ENCODE results near the gene CFAP46. TPM values are rescaled to one million over a fixed set of nuclear protein-coding genes. Genes with fewer than 3 reads are reported as not detected.

The CFAP46 gene
- total and polyA plus RNA-seq, 2 donors (not counting 1 experiment from before 2014, with no cell fraction given), result 0.07 TPM; not detected in 1

DNA sequence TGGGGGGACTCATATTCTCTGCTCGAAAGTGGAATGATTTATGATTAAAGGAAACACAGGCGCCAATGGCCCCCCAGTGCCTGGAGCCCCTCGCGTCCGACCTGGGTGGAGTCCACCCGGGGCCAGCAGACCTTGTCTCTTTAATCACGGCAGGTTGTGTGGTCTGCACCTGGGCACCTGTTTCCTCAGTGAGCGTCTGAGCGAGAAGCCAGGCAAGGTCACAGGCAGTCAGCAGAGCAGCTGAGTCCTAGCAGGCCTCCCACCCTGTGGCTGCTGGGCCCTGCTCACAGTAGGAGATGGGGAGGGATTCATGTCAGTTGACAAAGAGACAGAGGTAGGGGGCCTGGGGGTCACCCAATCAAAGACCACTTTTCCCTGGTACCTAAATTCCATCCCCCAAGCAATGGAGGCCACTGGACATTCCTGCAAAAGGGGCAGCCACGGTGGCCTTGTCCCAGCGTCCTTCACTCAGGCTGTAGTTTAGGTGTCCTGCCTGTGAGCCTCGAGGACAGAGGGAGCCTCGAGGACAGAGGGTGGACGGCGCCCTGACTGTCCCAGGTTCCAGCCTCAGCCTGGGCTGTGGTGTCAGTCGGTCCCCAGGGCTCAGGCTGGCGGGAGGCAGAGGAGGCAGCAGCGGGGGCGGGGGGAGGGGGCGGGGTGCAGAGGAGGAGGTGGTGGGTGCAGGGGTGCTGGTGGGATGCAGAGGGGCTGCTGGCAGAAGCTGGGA is 49.5 kb upstream of the CFAP46 start:
- no peaks in the 10 kb centered on the region for H3K27me3 ChIP-seq (replicated peaks in 1 of 4; ENCODE audit: control extremely low read depth in 1 of 4, control insufficient read depth in 3 of 4, insufficient read depth in 4 of 4, low read length in 3 of 4)
- no peak for DNase-seq
- no peaks in the 10 kb centered on the region for H3K9me3 ChIP-seq (ENCODE audit: control extremely low read depth in 1 of 3, control insufficient read depth in 2 of 3, insufficient read depth in 1 of 3, low read length in 2 of 3)
- no peak overlapping the region for H3K4me3 ChIP-seq (ENCODE audit: control extremely low read depth in 1 of 5, extremely low read depth in 1 of 5, insufficient read depth in 1 of 5, low read depth in 2 of 5, low read length in 4 of 5)
- WGBS (ENCODE audit: insufficient coverage), result 63% methylated on average over 19 of the region's 20 CpGs
- Mint-ChIP-seq H3K27ac (no peak overlapping the region), H3K9me3 (ENCODE audit: insufficient read depth) (no peaks in the 10 kb centered on the region), H3K4me1 (no peaks in the 10 kb centered on the region), H3K27me3 (peaks cover 4% of the 10 kb centered on the region), H3K4me3 (no peak overlapping the region)
- no peak for ATAC-seq (ENCODE audit: low read depth)
- H3K36me3 ChIP-seq (replicated peaks in 1 of 2; ENCODE audit: control extremely low read depth in 1 of 2, control insufficient read depth in 1 of 2, extremely low read depth in 1 of 2, insufficient read depth in 2 of 2, low read length in 1 of 2), result no peaks in the 10 kb centered on the region
- TF ChIP-seq, protein P1, sequence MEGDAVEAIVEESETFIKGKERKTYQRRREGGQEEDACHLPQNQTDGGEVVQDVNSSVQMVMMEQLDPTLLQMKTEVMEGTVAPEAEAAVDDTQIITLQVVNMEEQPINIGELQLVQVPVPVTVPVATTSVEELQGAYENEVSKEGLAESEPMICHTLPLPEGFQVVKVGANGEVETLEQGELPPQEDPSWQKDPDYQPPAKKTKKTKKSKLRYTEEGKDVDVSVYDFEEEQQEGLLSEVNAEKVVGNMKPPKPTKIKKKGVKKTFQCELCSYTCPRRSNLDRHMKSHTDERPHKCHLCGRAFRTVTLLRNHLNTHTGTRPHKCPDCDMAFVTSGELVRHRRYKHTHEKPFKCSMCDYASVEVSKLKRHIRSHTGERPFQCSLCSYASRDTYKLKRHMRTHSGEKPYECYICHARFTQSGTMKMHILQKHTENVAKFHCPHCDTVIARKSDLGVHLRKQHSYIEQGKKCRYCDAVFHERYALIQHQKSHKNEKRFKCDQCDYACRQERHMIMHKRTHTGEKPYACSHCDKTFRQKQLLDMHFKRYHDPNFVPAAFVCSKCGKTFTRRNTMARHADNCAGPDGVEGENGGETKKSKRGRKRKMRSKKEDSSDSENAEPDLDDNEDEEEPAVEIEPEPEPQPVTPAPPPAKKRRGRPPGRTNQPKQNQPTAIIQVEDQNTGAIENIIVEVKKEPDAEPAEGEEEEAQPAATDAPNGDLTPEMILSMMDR (IDR thresholded peaks at IDR 0.05), result no peak
- no peak for TF ChIP-seq EZH2 (IDR thresholded peaks at IDR 0.05; ENCODE audit: borderline replicate concordance, insufficient read depth, low read depth, low read length, poor library complexity, severe bottlenecking)
- POLR2A ChIA-PET, result no interaction called here
- H4K20me1 ChIP-seq (ENCODE audit: control insufficient read depth, insufficient read depth, low read length, poor library complexity, severe bottlenecking), result no peaks in the 10 kb centered on the region
- H3K79me2 ChIP-seq (ENCODE audit: control insufficient read depth, insufficient read depth, low read length), result no peaks in the 10 kb centered on the region
- intact Hi-C loops (cut with micrococcal nuclease), result no loop called here
- H2AFZ ChIP-seq (ENCODE audit: insufficient read depth, low read depth, low read length, poor library complexity, severe bottlenecking), result no peak overlapping the region
- no peaks in the 10 kb centered on the region for H3K4me1 ChIP-seq (ENCODE audit: control insufficient read depth in 2 of 2, insufficient read depth in 2 of 2, low read length in 2 of 2)
- H3K9ac ChIP-seq (ENCODE audit: low read length), result no peak overlapping the region
- H3K27ac ChIP-seq (ENCODE audit: low read length in 2 of 2), result no peak overlapping the region
- no peak overlapping the region for H3K4me2 ChIP-seq (replicated peaks; ENCODE audit: low read depth, low read length, poor library complexity, severe bottlenecking)
- CTCF ChIA-PET, result no interaction called here

DNA sequence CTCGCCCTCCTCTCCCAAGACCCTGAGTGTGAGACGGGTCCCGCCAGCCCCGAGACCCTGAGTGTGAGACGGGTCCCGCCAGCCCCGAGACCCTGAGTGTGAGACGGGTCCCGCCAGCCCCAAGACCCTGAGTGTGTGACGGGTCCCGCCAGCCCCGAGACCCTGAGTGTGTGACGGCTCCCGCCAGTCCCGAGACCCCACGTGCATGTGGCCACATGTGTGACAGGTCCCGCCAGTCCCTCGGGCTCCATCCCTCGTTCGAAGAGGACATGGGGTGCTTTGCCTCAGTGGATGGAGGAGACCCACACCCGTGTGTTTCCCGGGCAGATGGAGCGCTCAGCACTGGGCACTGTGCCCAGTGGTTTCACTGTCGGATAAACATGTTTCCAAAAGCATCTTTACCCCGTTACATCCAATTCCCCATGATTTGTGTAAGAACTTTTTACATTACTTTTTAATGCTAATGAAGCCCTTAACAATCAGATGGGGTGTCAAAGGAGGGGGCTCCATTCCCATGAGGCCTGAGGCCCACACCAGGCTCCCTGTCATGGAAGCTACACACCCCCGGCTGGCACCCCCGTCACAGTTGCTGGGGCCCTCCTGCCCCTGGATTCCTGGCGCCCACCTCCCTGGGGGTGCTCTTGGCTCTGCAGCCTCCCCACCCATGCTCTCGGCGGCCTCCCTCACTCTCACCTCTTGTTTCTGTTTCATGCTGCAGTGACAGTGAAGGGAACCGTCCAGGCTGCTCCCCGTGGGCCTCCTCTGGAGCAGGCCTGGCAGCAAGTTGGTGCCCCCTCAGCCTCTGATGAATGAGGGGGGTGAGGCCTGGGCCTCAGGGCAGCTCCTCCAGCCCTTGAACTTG is 48.5 kb upstream of the CFAP46 start:
- 91% methylated on average over 27 of the region's 32 CpGs for WGBS (ENCODE audit: insufficient coverage)
- no peaks in the 10 kb centered on the region for H3K79me2 ChIP-seq (ENCODE audit: control insufficient read depth, insufficient read depth, low read length)
- ATAC-seq (ENCODE audit: low read depth) (no peak), DNase-seq (no peak)
- intact Hi-C loops (cut with micrococcal nuclease), result no loop called here
- H3K27ac Mint-ChIP-seq, result no peak overlapping the region
- POLR2A ChIA-PET, result no interaction called here
- H4K20me1 ChIP-seq (ENCODE audit: control insufficient read depth, insufficient read depth, low read length, poor library complexity, severe bottlenecking), result no peaks in the 10 kb centered on the region
- CTCF ChIA-PET, result no interaction called here
- H3K9me3 ChIP-seq (ENCODE audit: control extremely low read depth in 1 of 3, control insufficient read depth in 2 of 3, insufficient read depth in 1 of 3, low read length in 2 of 3), result no peaks in the 10 kb centered on the region
- no peak overlapping the region for H3K9ac ChIP-seq (ENCODE audit: low read length)
- H3K27me3 ChIP-seq (replicated peaks in 1 of 4; ENCODE audit: control extremely low read depth in 1 of 4, control insufficient read depth in 3 of 4, insufficient read depth in 4 of 4, low read length in 3 of 4), result no peaks in the 10 kb centered on the region
- H2AFZ ChIP-seq (ENCODE audit: insufficient read depth, low read depth, low read length, poor library complexity, severe bottlenecking), result no peak overlapping the region
- H3K4me3 ChIP-seq (ENCODE audit: control extremely low read depth in 1 of 5, extremely low read depth in 1 of 5, insufficient read depth in 1 of 5, low read depth in 2 of 5, low read length in 4 of 5), result no peak overlapping the region
- no peaks in the 10 kb centered on the region for H3K36me3 ChIP-seq (replicated peaks in 1 of 2; ENCODE audit: control extremely low read depth in 1 of 2, control insufficient read depth in 1 of 2, extremely low read depth in 1 of 2, insufficient read depth in 2 of 2, low read length in 1 of 2)
- H3K4me3 Mint-ChIP-seq, result no peak overlapping the region
- peaks cover 4% of the 10 kb centered on the region for H3K27me3 Mint-ChIP-seq
- no peak for TF ChIP-seq EZH2 (IDR thresholded peaks at IDR 0.05; ENCODE audit: borderline replicate concordance, insufficient read depth, low read depth, low read length, poor library complexity, severe bottlenecking)
- TF ChIP-seq, protein P1 (IDR thresholded peaks at IDR 0.05), result no peak
- no peaks in the 10 kb centered on the region for H3K9me3 Mint-ChIP-seq (ENCODE audit: insufficient read depth)
- H3K4me1 Mint-ChIP-seq, result no peaks in the 10 kb centered on the region
- H3K27ac ChIP-seq (ENCODE audit: low read length in 2 of 2), result no peak overlapping the region
- H3K4me1 ChIP-seq (ENCODE audit: control insufficient read depth in 2 of 2, insufficient read depth in 2 of 2, low read length in 2 of 2), result no peaks in the 10 kb centered on the region
- H3K4me2 ChIP-seq (replicated peaks; ENCODE audit: low read depth, low read length, poor library complexity, severe bottlenecking), result no peak overlapping the region
